ENCODE results near the gene SOWAHD.
A peak's percentile ranks its signal among the peaks of the same experiment; 100 is the strongest.
"Not testable (repeated sequence)": the region's sequence is repeated elsewhere in the genome, so short reads cannot be mapped to it uniquely, and the experiment has no call there.

Gene SOWAHD

DNA sequence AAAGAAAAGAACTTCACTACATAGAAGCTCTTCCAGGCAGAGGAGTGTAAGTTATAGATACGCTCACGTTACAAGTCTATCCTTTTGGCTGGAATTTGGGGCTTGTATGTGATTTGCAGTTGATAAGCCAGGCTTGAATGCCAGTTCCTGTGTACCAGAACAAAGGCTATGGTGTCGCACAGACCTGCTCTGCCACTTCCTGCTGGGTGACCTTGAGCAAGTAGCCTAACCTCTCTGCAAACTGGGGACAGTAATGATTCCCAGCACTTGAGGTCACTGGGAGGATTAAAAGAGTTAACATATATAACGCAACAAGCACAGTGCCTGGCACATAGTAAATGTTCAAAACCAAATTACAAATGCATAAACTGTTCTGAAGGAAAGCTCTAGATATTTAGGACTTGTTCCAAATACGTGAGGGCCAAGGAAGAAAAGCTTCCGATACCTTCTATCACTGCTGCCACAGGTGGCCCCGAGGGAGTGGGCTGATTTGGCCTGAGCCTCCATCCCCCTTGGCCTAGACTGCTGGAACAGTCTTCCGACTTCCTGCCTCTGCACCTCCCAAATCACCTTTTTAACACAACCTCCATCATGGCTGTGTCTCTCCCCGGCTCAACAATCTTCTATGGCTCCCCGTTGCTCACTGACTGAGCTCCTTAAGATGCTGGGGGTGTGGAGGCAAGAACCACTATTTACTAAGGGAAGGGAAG, 1.3 kb upstream of the SOWAHD start:
- H3K27ac ChIP-seq = no peak overlapping the region
- no peak for DNase-seq (ENCODE audit: low read depth, low spot score)

DNA sequence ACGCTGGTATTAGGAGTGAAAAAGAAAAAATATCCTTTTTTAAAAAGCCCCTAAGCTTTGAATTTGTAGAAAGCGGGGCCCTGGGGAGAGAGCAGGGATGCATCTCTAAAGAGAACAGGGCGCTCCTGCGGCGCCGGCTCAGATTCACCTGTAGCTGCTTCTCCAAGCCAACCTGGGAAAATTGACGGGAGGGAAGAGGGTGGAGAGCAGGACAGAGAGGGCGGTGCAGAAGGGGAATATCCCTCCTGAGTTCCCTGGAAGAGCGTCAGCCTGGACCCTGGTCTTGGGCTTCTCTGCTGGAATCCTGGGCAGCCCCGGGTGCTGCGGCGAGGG, 776 bp upstream of the SOWAHD start:
- no peak for DNase-seq (ENCODE audit: low read depth, low spot score)
- H3K27ac ChIP-seq = no peak overlapping the region

DNA sequence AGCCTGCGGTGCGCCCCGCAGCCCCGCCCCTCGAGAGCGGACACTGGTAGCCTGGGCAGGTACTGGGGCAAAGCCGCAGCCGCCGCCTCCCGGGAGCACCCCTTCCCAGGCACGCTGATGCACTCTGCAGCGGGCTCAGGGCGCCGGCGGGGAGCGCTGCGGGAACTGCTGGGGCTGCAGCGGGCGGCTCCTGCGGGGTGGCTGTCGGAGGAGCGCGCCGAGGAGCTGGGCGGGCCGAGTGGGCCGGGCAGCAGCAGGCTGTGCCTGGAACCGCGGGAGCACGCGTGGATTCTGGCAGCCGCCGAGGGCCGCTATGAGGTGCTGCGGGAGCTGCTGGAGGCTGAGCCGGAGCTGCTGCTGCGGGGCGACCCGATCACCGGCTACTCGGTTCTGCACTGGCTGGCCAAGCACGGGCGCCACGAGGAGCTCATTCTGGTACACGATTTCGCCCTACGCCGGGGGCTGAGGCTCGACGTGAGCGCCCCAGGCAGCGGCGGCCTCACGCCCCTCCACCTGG, 401 bp downstream of the SOWAHD start:
- no peak overlapping the region for H3K27ac ChIP-seq
- DNase-seq (ENCODE audit: low read depth, low spot score) = no peak

DNA sequence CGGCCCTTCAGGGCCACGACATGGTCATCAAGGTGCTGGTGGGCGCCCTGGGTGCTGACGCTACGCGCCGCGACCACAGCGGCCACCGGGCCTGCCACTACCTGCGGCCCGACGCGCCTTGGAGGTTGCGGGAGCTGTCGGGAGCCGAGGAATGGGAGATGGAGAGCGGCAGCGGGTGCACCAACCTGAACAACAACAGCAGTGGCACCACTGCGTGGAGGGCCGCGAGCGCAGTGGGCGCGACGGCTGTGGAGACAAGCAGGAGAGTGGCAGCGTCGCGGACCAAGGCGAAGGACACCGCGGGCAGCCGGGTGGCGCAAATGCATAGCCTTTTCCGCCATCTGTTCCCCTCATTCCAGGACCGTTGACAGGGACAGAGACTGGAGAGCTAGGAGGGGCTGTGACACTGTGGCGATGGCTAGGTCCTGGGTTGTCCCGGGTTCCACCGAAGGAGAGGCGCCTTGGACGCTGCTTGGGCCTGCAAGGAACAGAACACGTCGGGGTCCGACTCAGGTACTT, 919 bp downstream of the SOWAHD start:
- no peak overlapping the region for H3K27ac ChIP-seq
- DNase-seq (ENCODE audit: low read depth, low spot score) = no peak

DNA sequence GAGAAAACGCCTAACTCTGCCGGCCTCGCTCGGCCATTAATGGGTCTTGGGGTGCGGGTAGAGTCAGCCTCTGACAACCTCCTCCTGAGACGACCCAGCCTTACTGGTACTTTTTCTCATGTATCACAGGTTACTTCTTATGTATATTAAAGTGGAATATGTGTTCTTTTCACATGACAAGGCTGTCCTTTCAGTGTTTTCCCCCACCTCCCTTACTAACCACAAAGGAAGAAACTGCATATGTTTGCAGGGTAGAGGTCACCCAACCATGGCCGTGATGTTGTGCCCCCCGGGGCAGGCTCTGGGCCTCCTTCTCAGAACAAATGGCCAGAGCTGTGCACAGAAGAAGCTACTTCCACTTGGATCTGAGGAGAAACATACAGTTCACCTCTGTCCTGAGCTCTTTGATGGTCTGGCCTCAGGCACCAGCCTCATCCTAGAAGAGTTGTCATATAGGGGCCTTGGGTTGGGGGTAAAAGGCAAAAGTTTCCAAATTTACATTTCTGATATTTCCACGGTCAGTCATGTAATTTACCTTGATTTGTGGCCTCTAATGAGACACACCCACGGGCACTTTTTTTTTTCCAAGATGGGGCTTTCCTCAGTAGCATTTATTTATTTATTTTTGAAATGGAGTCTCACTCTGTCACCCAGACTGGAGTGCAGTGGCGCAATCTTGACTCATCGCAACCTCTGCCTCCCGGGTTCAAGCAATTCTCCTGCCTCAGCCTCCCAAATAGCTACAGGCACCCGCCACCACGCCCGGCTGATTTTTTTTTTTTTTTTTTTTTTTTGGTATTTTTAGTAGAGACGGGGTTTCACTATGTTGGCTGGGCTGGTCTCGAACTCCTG, 1.9 kb downstream of the SOWAHD start:
- no peak overlapping the region for H3K27ac ChIP-seq
- no peak for DNase-seq (ENCODE audit: low read depth, low spot score)

DNA sequence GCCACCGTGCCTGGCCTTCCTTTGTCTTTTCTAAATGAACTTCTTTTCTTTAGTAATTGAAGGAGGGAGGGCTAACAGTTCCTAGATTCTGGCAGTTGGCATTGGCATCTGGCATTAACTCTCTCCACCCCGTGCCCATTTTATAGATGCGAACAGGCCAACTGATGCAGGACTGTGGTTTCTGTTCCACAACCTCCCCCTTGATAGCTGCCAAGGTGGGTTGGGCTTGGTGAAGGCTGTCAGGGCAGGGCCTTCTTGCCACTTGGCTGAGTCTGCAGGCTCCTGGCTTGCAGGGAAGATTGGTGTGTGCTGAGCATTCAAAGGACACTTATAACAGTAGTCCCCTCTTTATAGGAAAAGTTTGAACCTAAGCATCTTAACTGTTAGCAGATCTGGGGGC, 4.3 kb downstream of the SOWAHD start:
- no peak overlapping the region for H3K27ac ChIP-seq
- no peak for DNase-seq (ENCODE audit: low read depth, low spot score)

DNA sequence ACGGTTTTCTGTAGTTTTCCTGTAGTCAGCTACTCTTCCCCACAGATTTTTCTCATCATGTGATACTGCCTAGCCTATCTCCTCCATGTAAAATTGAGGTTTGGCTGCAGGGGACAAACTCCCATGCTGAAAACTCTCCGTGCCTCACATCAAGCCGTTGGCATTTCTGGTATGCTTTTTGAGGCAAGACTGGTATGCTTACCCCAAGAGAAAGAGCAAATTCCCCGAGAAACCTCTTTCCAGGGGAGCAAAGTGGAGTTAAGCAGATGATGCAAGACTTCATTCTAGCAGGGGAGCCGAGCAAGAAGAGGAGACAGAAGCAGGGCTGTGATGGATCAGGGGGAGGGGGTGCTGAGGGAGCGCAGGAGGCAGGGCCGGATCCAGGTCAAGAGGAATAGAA, 4.8 kb downstream of the SOWAHD start:
- H3K27ac ChIP-seq = no peak overlapping the region
- no peak for DNase-seq (ENCODE audit: low read depth, low spot score)

DNA sequence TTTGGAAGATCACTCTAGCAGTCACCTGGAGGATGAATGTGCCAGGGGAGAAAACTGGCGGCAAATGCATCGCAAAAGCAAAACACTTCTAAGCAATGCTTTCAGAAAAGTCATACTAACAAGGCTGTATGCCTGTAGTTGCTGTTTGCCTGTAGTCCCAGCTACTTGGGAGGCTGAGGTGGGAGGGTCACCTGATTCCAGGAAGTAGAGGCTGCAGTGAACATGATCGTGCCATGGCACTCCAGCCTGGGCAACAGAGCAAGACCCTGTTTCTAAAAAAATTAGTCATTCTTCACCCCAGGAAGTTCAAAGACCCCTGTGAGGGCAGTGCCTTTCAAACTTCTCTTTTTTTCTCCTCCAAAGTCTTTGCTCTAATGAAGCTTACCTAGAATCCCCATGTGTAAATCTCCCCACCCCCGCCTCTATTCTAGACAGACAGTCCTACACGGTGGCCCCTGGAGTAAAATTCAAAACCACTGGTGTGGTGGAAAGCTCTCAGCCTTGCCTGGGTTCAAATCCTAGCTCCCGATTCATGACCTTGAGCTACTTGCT, 5.5 kb downstream of the SOWAHD start:
- H3K27ac ChIP-seq = no peak overlapping the region
- no peak for DNase-seq (ENCODE audit: low read depth, low spot score)

DNA sequence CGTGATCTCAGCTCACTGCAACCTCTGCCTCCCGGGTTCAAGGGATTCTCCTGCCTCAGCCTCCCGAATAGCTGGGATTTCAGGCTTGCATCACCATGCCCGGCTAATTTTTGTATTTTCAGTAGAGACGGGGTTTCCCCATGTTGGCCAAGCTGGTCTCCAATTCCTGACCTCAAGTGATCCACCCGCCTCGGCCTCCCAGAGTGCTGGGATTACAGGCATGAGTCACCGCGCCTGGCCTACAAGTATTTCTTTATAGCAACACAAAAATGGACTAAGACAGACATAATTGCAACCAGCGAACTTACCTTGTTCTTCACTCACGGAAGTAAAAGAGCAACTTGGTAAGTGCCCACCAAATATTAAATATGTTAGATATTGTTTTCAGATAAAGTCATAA, 10.0 kb downstream of the SOWAHD start:
- not testable (repeated sequence) for DNase-seq (ENCODE audit: low read depth, low spot score); H3K27ac ChIP-seq

DNA sequence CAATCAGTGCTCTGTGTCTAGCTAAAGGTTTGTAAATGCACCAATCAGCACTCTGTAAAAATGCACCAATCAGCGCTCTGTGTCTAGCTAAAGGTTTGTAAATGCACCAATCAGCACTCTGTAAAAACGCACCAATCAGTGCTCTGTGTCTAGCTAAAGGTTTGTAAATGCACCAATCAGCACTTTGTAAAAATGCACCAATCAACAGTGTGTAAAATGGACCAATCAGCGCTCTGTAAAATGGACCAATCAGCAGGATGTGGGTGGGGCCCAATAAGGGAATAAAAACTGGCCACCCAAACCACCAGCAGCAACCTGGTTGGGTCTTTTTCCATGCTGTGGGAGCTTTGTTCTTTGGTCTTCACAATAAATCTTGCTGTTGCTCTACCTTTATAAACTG, 11.0 kb downstream of the SOWAHD start:
- DNase-seq (ENCODE audit: low read depth, low spot score); H3K27ac ChIP-seq: not testable (repeated sequence)

DNA sequence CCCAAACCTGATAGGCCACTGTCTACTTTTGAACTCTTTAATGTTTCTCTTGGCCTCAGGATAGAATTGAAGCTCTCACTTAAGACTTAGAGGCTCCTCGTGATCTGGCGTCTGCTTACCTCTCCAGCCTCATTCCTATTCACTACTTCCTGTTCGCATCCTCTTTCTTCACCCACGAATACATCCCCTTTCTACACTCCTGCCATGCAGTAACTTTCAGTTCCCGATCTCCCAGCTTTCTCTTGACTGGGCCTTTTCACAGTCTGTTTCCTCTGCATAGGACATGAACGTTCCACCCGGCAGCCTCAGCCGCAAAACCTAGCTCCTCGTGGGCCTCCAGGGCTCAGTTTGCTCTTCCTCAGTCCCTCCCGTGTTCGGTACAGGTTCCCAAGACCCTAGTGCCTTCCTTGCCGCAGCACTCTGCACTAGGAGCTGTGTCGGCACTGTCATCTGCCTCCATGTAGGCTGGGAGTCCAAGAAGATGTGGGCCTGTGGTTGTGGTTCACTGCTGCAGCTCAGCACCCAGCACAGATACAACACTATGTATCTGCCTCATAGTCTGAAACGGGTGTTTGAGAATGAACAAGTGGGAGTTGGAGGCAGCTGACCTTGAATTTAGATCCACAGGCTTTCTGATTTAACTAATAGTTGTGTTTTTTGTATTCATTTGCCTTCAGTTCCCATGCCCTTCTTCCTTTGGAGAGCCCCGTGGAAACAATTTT, 17.3 kb downstream of the SOWAHD start:
- no peak for DNase-seq (ENCODE audit: low read depth, low spot score)
- H3K27ac ChIP-seq = no peak overlapping the region

DNA sequence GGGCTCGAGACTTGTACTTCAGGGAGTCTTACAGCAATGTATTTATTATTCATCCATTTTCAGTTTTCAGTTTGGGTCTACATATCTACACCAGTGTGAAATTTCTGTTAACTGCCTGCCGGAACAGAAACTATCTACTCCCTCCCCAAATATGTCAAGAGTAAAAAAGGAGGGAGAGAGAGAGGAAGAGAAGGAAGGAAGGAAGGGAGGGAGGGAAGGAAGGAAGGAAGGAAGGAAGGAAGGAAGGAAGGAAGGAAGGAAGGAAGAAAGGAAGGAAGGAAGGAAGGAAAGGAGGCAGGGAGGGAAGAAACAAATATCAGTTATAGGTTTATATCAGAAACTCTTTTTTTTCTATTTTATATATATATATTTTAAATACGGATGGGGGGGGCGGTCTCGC, 20.4 kb downstream of the SOWAHD start:
- H3K27ac ChIP-seq = no peak overlapping the region

DNA sequence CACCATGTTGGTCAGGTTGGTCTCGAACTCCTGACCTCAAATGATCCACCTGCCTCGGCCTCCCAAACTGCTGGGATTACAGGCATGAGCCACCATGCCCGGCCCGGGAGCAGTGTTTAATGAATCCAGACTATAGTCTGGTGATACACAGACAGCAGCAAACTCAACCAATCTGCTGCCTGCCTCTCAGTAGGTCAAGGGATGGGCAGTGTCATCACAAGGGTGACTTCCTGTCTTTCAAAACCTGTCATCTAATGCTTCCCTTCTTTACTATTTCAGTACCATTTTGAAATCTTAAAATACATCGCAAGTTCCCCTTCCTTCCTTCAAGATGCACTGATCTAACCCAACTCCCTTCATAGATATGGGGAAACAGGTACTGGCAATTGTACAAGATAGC, 24.6 kb downstream of the SOWAHD start:
- DNase-seq (ENCODE audit: low read depth, low spot score) = no peak
- H3K27ac ChIP-seq = no peak overlapping the region

More for the DNA sequence above, 20.4 kb downstream of the SOWAHD start:
- DNase-seq (ENCODE audit: low read depth, low spot score) = no peak

DNA sequence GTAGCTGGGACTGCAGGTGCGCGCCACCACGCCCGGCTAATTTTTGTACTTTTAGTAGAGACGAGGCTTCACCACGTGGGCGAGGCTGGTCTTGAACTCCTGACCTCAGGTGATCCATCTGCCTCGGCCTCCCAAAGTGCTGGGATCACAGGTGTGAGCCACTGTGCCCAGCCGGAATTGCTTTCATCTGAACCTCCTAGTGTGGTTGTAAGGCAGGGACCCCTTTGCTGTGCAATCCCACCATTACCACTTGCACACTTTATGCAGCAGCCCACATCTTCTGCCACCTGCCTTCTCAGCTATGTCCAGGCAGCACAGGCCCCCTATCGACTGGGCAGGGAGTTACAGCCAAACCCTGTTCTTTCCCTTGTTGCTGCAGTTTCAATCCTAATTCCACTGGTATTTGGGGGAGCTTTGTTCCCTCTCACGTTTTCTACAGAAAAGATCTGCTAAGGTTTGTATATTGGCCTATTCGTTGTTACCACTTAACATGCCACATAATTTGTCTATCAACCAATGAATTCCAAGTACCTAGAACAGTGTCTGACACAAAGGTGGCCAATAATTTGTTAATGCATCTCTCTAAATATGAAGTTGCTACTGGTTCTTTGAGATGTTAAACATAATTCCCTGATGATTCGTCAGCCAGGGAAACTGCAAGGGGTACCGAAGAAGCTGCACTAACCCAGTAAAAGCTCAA, 26.5 kb downstream of the SOWAHD start:
- no peak overlapping the region for H3K27ac ChIP-seq
- no peak for DNase-seq (ENCODE audit: low read depth, low spot score)

DNA sequence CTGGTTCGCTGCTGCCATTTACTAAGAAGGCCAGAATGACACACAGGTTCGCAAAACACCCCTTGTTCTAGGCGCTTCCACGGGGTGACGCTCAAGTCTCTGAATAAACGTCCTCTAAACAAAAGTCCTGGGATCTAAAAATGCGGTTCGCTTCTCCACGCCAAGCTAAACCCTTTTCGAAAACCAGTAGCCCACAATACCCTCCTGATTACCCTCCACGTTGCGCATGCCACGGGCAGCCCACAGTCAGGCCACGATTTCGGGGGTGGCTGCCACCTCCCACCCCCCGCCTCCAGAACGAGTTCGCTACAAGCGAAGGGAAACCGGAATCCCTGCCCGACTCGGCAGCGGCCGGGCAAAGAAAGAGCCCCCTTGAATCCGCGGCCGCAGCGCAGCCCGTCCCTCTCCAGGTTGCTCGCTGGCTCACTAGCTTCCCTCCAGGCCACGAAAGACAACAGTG, 32.6 kb downstream of the SOWAHD start:
- DNase-seq (ENCODE audit: low read depth, low spot score) = no peak
- H3K27ac ChIP-seq = peak overlapping the region; percentile 85

DNA sequence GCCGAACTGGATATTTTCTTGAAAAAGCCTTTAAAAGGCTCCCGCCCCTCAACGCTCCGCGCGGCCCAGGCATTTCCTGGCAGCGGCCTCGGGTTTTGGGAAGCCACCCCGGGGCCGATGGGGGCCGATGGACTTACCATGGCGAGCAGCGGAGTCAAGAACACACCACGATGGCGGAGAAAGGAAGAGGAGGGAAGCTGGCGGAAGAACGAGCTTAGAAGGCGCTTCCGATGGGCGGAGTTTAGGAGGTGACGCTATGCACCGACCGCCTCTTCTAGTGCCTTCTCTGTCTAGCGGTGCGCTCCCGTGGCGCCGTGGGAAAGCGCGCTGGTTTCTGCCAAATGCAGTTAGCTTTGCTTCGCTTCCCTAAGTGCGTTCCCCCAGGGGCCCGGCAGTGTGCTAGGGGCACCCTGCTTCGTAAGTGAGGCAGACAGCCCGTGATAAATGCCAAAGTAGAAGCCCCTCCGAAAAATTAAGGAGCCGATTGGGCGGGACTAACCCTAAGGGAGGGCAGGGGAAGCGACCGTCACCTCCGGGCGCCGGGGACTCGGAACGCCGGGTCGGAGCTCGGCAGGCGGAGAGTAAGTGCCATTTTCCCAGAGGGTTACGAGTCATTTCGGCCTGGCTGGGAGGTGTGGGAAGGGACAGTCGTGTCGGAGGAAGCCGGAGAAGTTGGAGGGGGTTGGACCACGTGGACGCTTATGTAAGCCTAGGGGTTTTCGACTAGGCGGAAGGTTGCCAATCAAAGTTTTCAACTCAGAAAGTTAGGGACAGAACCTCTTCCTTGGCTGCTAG, 33.2 kb downstream of the SOWAHD start, which contains the start of gene RPL39:
RPL39 (minus strand) TSS at position 194 of the 795 bp plus-strand sequence; CDS start at position 140, 54 bp downstream.
- peak within 1 kb of the TSS; percentile 85 for H3K27ac ChIP-seq

DNA sequence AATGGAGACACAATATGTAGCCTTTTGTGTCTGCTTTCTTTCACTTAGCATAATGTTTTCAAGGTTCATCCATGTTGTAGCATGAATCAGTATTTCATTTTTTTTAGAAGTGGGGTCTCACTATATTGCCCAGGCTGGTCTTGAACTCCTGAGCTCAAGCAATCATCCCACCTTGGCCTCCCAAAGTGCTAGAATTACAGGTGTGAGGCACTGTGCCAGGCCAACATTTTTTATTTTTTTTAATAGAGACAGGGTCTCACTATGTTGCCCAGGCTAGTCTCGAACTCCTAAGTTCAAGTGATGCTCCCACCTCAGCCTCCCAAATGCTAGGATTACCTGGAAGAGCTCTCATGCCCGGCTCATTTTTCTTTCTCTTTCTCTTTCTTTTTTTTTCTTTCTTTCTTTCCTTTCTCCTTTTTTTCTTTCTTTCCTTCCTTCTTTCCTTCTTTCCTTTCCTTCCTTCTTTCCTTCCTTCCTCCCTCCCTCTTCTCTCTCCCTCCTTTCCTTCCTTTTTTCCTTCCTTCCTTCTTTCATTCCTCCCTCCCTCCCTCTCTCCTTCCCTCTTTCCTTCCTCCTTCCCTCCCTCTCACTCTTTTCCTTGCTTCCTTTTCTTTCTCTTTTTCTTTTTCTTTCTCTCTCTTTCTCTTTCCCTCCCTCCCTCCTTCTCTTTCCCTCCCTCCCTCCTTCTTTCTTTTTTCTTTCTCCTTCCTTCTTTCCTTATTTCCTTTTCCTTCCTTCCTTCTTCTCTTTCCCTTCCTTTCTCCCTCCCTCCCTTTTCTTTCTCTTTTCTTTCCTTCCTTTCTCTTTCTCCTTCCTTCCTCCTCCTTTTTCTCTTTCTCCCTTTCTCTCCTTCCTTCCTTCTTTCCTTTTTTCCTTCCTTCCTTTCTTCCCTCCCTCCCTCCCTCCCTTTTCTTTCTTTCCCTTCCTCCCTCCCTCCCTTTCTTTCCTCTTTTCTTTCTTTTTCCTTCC, 43.1 kb downstream of the SOWAHD start:
- no peak for DNase-seq (ENCODE audit: low read depth, low spot score)

More for the DNA sequence above, 33.2 kb downstream of the SOWAHD start, which contains the start of gene RPL39:
- peak; percentile 46 for DNase-seq (ENCODE audit: low read depth, low spot score)

DNA sequence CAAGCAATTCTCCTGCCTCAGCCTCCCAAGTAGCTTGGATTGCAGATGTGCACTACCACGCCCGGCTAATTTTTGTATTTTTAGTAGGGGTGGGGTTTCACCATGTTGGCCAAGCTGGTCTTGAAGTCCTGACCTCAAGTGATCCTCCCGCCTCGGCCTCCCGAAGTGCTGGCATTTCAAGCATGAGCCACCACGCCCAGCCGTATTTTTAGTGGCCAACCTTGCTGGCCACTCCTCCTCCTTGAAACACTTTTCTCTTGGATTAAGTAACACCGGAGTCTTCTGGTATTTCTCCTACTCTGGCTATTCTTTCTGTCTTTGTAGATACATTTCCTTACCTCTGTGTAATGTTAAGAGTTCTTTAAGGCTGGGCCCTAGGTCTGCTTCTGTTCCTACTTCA, 44.2 kb downstream of the SOWAHD start:
- DNase-seq (ENCODE audit: low read depth, low spot score) = no peak
- H3K27ac ChIP-seq = no peak overlapping the region

More for the DNA sequence above, 43.1 kb downstream of the SOWAHD start:
- no peak overlapping the region for H3K27ac ChIP-seq

All from epithelial cell of prostate (primary cell).